Progenitor cell of endocrine pancreas (in vitro differentiated cells): ENCODE measurements around the gene FHOD3. TPM values are rescaled to one million over a fixed set of nuclear protein-coding genes. Genes with fewer than 3 reads are reported as not detected.

Experiments
- DNase-seq: peaks from one replicate; pipeline ENCODE4 v3.0.0; 2021; ENCODE audit warnings: low spot score; ENCODE audit not compliant: unreplicated experiment
- H3K27ac Mint-ChIP-seq: 2 replicates; pipeline ENCODE4 v1.8.0; 2021; ENCODE audit warnings: mild to moderate bottlenecking, moderate library complexity, mixed read lengths
- H3K27me3 Mint-ChIP-seq: 2 replicates; pipeline ENCODE4 v1.8.0; 2021; ENCODE audit warnings: mixed read lengths
- H3K36me3 Mint-ChIP-seq: 2 replicates; pipeline ENCODE4 v1.8.0; 2022; ENCODE audit warnings: mixed read lengths; ENCODE audit not compliant: insufficient read depth
- H3K4me1 Mint-ChIP-seq: 2 replicates; pipeline ENCODE4 v1.8.0; 2021; ENCODE audit warnings: low read depth, mixed read lengths
- H3K4me3 Mint-ChIP-seq: 2 replicates; pipeline ENCODE4 v1.8.0; 2021; ENCODE audit warnings: low read depth, mild to moderate bottlenecking, moderate library complexity, mixed read lengths
- H3K9me3 Mint-ChIP-seq: 2 replicates; pipeline ENCODE4 v1.8.0; 2021; ENCODE audit warnings: low read depth, mixed read lengths
- total RNA-seq: library from RNA; stranded (reverse); gene quantifications from 2 replicates; pipeline ENCODE4 v1.2.1, GENCODE V29; 2021
- TF ChIP-seq, protein P1 (sequence below): fragments of 200-600 bp; sonication (generic); IDR thresholded peaks from one replicate; pipeline ENCODE4 v1.5.0; 2021; ENCODE audit warnings: antibody characterized with exemption, mild to moderate bottlenecking; ENCODE audit not compliant: unreplicated experiment

Gene FHOD3
- total RNA-seq, 1 donor from 2014 or later, result 1.6 TPM

DNA sequence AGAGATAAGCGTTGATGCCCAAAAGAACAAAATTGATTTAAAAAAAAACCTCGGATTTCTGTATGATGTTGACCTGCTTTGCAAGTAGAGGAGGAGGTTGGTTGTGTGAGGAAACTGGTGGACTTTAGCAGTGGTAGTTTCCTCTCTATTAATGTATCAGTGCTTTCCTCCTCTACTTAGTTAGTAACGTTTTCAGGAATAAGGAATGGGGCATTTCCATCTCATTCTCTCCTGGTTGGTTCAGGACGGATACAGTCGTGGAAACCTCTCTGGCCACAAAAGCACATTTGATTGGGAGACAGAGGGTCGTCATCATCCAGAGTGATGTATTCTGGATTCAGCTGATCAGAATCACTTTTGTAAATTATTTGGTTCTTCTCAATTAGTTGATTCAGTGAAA, 1.5 kb downstream of the FHOD3 start:
- H3K4me1 Mint-ChIP-seq, result no peaks in the 10 kb centered on the region
- H3K4me3 Mint-ChIP-seq, result peak overlapping the region; percentile 54
- no peak overlapping the region for H3K27ac Mint-ChIP-seq
- peaks cover 42% of the 10 kb centered on the region for H3K27me3 Mint-ChIP-seq
- no peaks in the 10 kb centered on the region for H3K9me3 Mint-ChIP-seq
- no peak for DNase-seq
- H3K36me3 Mint-ChIP-seq, result no peaks in the 10 kb centered on the region
- TF ChIP-seq, protein P1, sequence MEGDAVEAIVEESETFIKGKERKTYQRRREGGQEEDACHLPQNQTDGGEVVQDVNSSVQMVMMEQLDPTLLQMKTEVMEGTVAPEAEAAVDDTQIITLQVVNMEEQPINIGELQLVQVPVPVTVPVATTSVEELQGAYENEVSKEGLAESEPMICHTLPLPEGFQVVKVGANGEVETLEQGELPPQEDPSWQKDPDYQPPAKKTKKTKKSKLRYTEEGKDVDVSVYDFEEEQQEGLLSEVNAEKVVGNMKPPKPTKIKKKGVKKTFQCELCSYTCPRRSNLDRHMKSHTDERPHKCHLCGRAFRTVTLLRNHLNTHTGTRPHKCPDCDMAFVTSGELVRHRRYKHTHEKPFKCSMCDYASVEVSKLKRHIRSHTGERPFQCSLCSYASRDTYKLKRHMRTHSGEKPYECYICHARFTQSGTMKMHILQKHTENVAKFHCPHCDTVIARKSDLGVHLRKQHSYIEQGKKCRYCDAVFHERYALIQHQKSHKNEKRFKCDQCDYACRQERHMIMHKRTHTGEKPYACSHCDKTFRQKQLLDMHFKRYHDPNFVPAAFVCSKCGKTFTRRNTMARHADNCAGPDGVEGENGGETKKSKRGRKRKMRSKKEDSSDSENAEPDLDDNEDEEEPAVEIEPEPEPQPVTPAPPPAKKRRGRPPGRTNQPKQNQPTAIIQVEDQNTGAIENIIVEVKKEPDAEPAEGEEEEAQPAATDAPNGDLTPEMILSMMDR, result no peak

DNA sequence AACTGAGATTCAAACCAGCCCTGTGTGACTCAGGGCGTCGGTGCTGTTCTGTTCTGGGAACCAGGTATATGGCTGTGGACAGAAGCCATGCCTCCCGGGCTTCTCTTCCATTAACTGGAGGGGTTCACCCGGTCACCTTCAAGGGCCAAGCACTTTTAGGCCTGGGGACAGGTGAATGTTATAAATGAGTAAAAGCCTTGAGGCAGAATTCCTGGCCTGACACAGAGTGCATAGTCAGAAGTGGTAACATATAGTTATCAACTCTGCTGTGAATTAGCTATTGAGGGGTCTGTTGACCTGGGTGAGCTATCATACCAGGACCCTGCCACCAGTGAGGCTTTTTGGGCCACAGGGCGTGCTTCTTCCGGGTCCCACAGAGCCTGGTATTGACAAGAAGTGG, 2.7 kb downstream of the FHOD3 start:
- TF ChIP-seq, protein P1, result no peak
- Mint-ChIP-seq H3K27ac (no peak overlapping the region), H3K9me3 (no peaks in the 10 kb centered on the region), H3K36me3 (no peaks in the 10 kb centered on the region), H3K27me3 (peaks cover 48% of the 10 kb centered on the region), H3K4me1 (no peaks in the 10 kb centered on the region), H3K4me3 (no peak overlapping the region)
- no peak for DNase-seq

DNA sequence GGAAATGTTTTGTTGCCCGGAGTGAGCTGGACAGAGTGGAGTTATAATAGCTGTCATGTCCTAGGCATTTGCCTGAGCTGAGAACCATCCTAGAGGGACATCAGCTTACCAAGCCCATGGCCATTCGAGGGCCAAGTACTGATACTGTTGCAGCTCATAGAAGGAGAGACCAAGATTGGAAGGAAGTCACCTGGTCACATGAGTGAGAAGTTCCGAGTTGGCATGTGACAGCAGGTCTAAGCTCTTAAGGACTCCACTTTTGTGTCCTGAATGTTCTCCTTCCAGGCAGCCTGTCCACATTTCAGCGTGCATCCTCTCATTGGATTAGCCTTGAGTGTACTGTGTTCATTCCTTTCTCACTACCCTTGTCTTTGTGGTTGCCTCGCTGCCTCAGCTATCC, 4.4 kb downstream of the FHOD3 start:
- H3K4me3 Mint-ChIP-seq, result no peak overlapping the region
- no peaks in the 10 kb centered on the region for H3K9me3 Mint-ChIP-seq
- H3K36me3 Mint-ChIP-seq, result no peaks in the 10 kb centered on the region
- peaks cover 52% of the 10 kb centered on the region for H3K27me3 Mint-ChIP-seq
- H3K27ac Mint-ChIP-seq, result no peak overlapping the region
- TF ChIP-seq, protein P1, result no peak
- no peaks in the 10 kb centered on the region for H3K4me1 Mint-ChIP-seq
- no peak for DNase-seq

DNA sequence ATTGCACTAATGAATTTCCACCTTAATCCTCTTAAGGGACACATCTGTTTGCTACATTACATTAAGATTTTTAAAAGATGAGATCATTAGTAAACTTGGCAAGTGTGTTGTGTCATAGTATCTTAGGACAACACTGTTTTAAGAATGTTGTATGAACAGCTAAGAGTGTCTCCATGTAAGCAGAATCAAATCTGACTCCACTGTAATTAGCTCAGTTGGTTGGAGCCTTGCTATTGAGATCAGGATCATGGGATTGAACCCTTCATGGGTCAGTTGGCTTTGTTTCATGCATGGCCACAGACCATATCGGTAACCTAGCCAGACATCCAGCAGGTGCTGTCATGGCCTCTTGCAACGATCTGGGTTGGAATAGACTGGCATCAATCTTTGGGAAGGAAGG, 5.2 kb downstream of the FHOD3 start:
- TF ChIP-seq, protein P1, result no peak
- H3K4me3 Mint-ChIP-seq, result no peak overlapping the region
- no peaks in the 10 kb centered on the region for H3K9me3 Mint-ChIP-seq

DNA sequence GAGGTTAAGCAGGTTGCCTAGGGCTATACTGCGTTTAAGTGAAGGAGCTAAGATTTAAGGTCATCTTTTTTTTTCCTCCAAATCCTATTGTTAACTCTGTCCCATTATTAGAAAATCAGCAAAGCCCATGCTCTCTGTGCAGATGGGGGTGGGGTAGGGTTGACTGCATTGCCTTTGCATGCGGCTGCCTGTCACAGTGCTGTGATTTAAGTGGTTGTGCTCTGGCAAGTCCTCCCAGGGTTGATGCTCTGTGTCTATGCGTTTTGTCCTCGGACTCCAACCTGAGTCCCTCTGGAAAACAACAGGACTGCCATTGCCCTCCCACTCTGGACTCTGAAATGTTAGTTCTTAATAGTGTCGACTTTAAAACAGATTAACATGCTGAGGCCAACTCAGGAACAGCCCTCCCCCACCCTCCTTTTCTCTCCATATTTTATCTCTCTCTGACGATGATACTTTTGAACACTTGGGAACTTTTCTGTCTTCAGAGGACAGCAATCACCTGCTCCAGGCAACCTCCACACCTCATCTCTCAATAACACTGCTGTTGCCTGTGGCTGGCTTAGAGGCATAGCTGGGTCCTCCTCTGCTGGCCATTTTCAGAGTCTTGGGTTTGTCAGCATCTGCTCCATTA, 5.8 kb downstream of the FHOD3 start:
- TF ChIP-seq, protein P1, result no peak
- H3K27ac Mint-ChIP-seq, result no peak overlapping the region
- DNase-seq, result no peak
- no peaks in the 10 kb centered on the region for H3K4me1 Mint-ChIP-seq
- H3K9me3 Mint-ChIP-seq, result no peaks in the 10 kb centered on the region
- H3K4me3 Mint-ChIP-seq, result no peak overlapping the region
- H3K27me3 Mint-ChIP-seq, result peaks cover 52% of the 10 kb centered on the region
- H3K36me3 Mint-ChIP-seq, result no peaks in the 10 kb centered on the region

More for the DNA sequence above, 5.2 kb downstream of the FHOD3 start:
- peaks cover 52% of the 10 kb centered on the region for H3K27me3 Mint-ChIP-seq
- DNase-seq, result no peak
- H3K36me3 Mint-ChIP-seq, result no peaks in the 10 kb centered on the region
- no peak overlapping the region for H3K27ac Mint-ChIP-seq
- no peaks in the 10 kb centered on the region for H3K4me1 Mint-ChIP-seq
